ENCODE results near the gene FCAR.
A peak's percentile ranks its signal among the peaks of the same experiment; 100 is the strongest.
"Not testable (repeated sequence)": the region's sequence is repeated elsewhere in the genome, so short reads cannot be mapped to it uniquely, and the experiment has no call there.

FCAR gene

DNA sequence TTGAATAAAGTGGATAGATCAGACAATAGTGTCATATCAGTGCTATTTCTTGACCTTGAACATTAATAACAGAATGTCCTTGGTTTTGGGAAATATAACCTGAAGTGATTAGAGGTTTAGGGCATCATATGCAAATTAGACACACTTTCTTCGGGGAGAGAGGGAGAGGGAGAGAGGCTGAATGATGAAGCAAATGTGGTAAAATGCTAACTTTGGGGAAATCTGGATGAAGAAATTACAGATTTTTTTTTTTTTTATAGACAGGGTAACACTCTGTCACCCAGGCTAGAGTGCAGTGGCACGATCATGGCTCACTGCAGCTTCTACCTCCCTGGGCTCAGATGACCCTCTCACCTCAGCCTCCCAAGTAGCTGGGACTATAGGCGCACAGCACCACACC lies 28.0 kb downstream of the FCAR start:
- no peak overlapping the region for H3K9ac ChIP-seq (ENCODE audit: low read length)
- H3K4me3 ChIP-seq (ENCODE audit: low read length), result no peak overlapping the region
- H4K20me1 ChIP-seq (ENCODE audit: insufficient read depth, low read length), result no peaks in the 10 kb centered on the region
- H3K27me3 ChIP-seq (ENCODE audit: low read depth, low read length), result 0 out of 2 replicates have a peak, but pooled peaks cover 2% of the 10 kb centered on the region
- H3K79me2 ChIP-seq (ENCODE audit: low read length), result no peaks in the 10 kb centered on the region
- no peak overlapping the region for H3K4me2 ChIP-seq (ENCODE audit: low read length)
- TF ChIP-seq EZH2phosphoT487 (IDR thresholded peaks at IDR 0.05; ENCODE audit: low read depth), result no peak
- TF ChIP-seq, protein P1, sequence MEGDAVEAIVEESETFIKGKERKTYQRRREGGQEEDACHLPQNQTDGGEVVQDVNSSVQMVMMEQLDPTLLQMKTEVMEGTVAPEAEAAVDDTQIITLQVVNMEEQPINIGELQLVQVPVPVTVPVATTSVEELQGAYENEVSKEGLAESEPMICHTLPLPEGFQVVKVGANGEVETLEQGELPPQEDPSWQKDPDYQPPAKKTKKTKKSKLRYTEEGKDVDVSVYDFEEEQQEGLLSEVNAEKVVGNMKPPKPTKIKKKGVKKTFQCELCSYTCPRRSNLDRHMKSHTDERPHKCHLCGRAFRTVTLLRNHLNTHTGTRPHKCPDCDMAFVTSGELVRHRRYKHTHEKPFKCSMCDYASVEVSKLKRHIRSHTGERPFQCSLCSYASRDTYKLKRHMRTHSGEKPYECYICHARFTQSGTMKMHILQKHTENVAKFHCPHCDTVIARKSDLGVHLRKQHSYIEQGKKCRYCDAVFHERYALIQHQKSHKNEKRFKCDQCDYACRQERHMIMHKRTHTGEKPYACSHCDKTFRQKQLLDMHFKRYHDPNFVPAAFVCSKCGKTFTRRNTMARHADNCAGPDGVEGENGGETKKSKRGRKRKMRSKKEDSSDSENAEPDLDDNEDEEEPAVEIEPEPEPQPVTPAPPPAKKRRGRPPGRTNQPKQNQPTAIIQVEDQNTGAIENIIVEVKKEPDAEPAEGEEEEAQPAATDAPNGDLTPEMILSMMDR (IDR thresholded peaks at IDR 0.05; ENCODE audit: low read depth, low read length), result no peak
- H3K36me3 ChIP-seq (replicated peaks; ENCODE audit: low read depth, low read length), result no peaks in the 10 kb centered on the region
- H3K4me1 ChIP-seq (ENCODE audit: low read length), result no peaks in the 10 kb centered on the region
- H3K9me3 ChIP-seq (ENCODE audit: insufficient read depth, low read length), result no peaks in the 10 kb centered on the region
- no peak overlapping the region for H2AFZ ChIP-seq (ENCODE audit: low read depth, low read length)
- no peak overlapping the region for H3K27ac ChIP-seq (ENCODE audit: low read length)

DNA sequence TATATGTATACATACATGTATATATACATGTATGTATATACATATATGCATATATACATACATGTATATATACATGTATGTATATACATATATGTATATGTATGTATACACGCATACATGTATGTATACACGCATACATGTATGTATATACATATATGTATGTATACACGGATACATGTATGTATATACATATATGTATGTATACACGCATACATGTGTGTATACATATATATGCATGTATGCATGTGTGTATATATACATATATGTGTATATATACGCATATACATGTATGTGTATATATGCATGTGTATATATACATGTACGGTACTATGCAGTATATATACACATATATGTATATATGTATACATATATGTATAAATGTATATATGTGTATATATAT lies 29.3 kb downstream of the FCAR start:
- no peaks in the 10 kb centered on the region for H3K4me1 ChIP-seq (ENCODE audit: low read length)

DNA sequence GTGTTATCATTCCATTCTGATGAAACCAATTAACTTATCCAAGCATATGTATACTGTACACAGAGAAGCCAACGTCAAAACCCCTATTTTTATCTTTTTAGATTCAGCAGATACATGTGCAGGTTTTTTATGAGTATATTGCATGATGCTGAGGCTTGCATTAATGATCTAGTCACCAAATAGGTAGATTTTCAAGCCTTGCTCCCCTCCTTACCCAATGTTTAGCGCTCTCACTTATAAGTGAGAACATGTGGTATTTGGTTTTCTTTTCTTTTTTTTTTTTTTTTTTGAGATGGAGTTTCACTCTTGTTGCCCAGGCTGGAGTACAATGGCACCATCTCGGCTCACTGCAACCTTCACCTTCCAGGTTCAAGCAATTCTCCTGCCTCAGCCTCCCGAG lies 30.2 kb downstream of the FCAR start:
- H3K27ac ChIP-seq (ENCODE audit: low read length); H3K4me1 ChIP-seq (ENCODE audit: low read length); H3K4me3 ChIP-seq (ENCODE audit: low read length); H3K9me3 ChIP-seq (ENCODE audit: insufficient read depth, low read length); H2AFZ ChIP-seq (ENCODE audit: low read depth, low read length); H3K79me2 ChIP-seq (ENCODE audit: low read length); H3K9ac ChIP-seq (ENCODE audit: low read length); H3K4me2 ChIP-seq (ENCODE audit: low read length); H4K20me1 ChIP-seq (ENCODE audit: insufficient read depth, low read length); H3K36me3 ChIP-seq (replicated peaks; ENCODE audit: low read depth, low read length); H3K27me3 ChIP-seq (ENCODE audit: low read depth, low read length): not testable (repeated sequence)

More for the DNA sequence above, 29.3 kb downstream of the FCAR start:
- TF ChIP-seq, protein P1 (IDR thresholded peaks at IDR 0.05; ENCODE audit: low read depth, low read length), result no peak
- TF ChIP-seq EZH2phosphoT487 (IDR thresholded peaks at IDR 0.05; ENCODE audit: low read depth), result no peak
- no peak overlapping the region for H3K9ac ChIP-seq (ENCODE audit: low read length)
- no peaks in the 10 kb centered on the region for H3K79me2 ChIP-seq (ENCODE audit: low read length)
- no peak overlapping the region for H3K27ac ChIP-seq (ENCODE audit: low read length)
- no peak overlapping the region for H3K4me2 ChIP-seq (ENCODE audit: low read length)
- H3K27me3 ChIP-seq (ENCODE audit: low read depth, low read length), result 0 out of 2 replicates have a peak, but pooled peaks cover 2% of the 10 kb centered on the region
- no peaks in the 10 kb centered on the region for H4K20me1 ChIP-seq (ENCODE audit: insufficient read depth, low read length)
- no peak overlapping the region for H2AFZ ChIP-seq (ENCODE audit: low read depth, low read length)
- H3K4me3 ChIP-seq (ENCODE audit: low read length), result no peak overlapping the region
- no peaks in the 10 kb centered on the region for H3K36me3 ChIP-seq (replicated peaks; ENCODE audit: low read depth, low read length)
- no peaks in the 10 kb centered on the region for H3K9me3 ChIP-seq (ENCODE audit: insufficient read depth, low read length)

DNA sequence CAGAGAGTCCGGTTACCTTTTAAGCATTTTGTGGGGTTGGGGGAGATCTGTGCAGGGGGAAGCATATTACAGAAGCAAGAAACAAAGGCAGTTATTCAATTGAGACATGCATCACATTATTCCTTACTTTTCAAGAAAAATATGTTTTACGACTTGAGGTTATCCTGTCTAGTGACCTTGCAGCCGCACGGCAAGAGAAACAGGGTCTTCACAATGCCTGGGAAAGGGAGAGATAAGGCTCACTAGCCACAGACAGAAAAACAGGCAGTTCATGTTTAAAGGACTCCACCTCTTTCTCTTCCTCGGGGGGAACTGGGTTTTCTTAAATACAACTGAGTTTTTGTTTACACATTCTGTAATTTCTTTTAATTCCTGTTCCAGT lies 31.4 kb downstream of the FCAR start:
- H3K4me3 ChIP-seq (ENCODE audit: low read length), result no peak overlapping the region
- H3K27ac ChIP-seq (ENCODE audit: low read length), result no peak overlapping the region
- 0 out of 2 replicates have a peak, but pooled peaks cover 2% of the 10 kb centered on the region for H3K27me3 ChIP-seq (ENCODE audit: low read depth, low read length)
- H3K4me1 ChIP-seq (ENCODE audit: low read length), result no peaks in the 10 kb centered on the region
- H3K79me2 ChIP-seq (ENCODE audit: low read length), result no peaks in the 10 kb centered on the region
- no peak overlapping the region; the same call in 1 of the 2 replicates for H3K4me2 ChIP-seq (ENCODE audit: low read length)
- H3K36me3 ChIP-seq (replicated peaks; ENCODE audit: low read depth, low read length), result no peaks in the 10 kb centered on the region
- no peaks in the 10 kb centered on the region for H4K20me1 ChIP-seq (ENCODE audit: insufficient read depth, low read length)
- no peak overlapping the region for H3K9ac ChIP-seq (ENCODE audit: low read length)
- peak overlapping the region; percentile 72; the same call in 1 of the 2 replicates for H2AFZ ChIP-seq (ENCODE audit: low read depth, low read length)
- H3K9me3 ChIP-seq (ENCODE audit: insufficient read depth, low read length), result no peaks in the 10 kb centered on the region
- TF ChIP-seq, protein P1 (IDR thresholded peaks at IDR 0.05; ENCODE audit: low read depth, low read length), result no peak
- TF ChIP-seq EZH2phosphoT487 (IDR thresholded peaks at IDR 0.05; ENCODE audit: low read depth), result no peak

Measured in OCI-LY3 (cell line).